Measurements from ENCODE around the gene ATP8B3.
"Not testable (repeated sequence)": the region's sequence is repeated elsewhere in the genome, so short reads cannot be mapped to it uniquely, and the experiment has no call there.

GRCh38 chr19:1760786-1761527, 51.1 kb downstream of the ATP8B3 start:
- not testable (repeated sequence) for TF ChIP-seq CTCF, POLR2A (IDR thresholded peaks at IDR 0.05)

Measured in heart left ventricle (tissue), 13 donors.